GM23338 (cell line): ENCODE data around the gene KMT2E. TPM values are rescaled to one million over a fixed set of nuclear protein-coding genes. Genes with fewer than 3 reads are reported as not detected.

ENCODE experiments used
- ATAC-seq: fragments of 200-7000 bp; cut with Tn5 transposase; 3 replicates; pipeline ENCODE4 v1.9.1; 2020
- DNase-seq: peaks from one replicate; pipeline ENCODE4 v3.0.0-alpha.2; 2015; ENCODE audit warnings: low spot score
- H2AFZ ChIP-seq: fragments of 200-600 bp; sonication (generic); 2 replicates; pipeline ENCODE4 v1.8.0; 2016; ENCODE audit warnings: antibody characterized with exemption, mild to moderate bottlenecking, moderate library complexity
- H3F3A ChIP-seq: fragments of 200-600 bp; sonication (generic); replicated peaks from 2 replicates; pipeline ENCODE4 v1.8.0; 2017; ENCODE audit warnings: antibody characterized with exemption, mixed run types, low read depth
- H3K27ac ChIP-seq: fragments of 200-600 bp; sonication (generic); 2 replicates; pipeline ENCODE4 v1.6.1; 2016; ENCODE audit warnings: low read depth
- H3K27me3 ChIP-seq: fragments of 200-600 bp; sonication (generic); 2 replicates; pipeline ENCODE4 v1.8.0; 2016; ENCODE audit warnings: mild to moderate bottlenecking, mixed run types, moderate library complexity; ENCODE audit not compliant: insufficient read depth
- H3K36me3 ChIP-seq: fragments of 200-600 bp; sonication (generic); 2 replicates; pipeline ENCODE4 v1.8.0; 2016; ENCODE audit warnings: mild to moderate bottlenecking; ENCODE audit not compliant: insufficient read depth
- H3K4me1 ChIP-seq: fragments of 200-600 bp; sonication (generic); 2 replicates; pipeline ENCODE4 v1.8.0; 2016; ENCODE audit warnings: mild to moderate bottlenecking, moderate library complexity; ENCODE audit not compliant: insufficient read depth
- H3K4me2 ChIP-seq: fragments of 200-600 bp; sonication (generic); 2 replicates; pipeline ENCODE4 v1.7.1; 2017; ENCODE audit warnings: mixed run types
- H3K4me3 ChIP-seq: fragments of 200-600 bp; sonication (generic); 2 replicates; pipeline ENCODE4 v1.6.1; 2016; ENCODE audit warnings: mixed run types
- H3K79me2 ChIP-seq: fragments of 200-600 bp; sonication (generic); replicated peaks from 2 replicates; pipeline ENCODE4 v1.8.0; 2017; ENCODE audit warnings: mild to moderate bottlenecking; ENCODE audit not compliant: insufficient read depth
- H3K9me2 ChIP-seq: fragments of 200-600 bp; sonication (generic); 2 replicates; pipeline ENCODE4 v1.8.0; 2017; ENCODE audit not compliant: insufficient read depth
- H4K20me1 ChIP-seq: fragments of 200-600 bp; sonication (generic); replicated peaks from 2 replicates; pipeline ENCODE4 v1.8.0; 2017; ENCODE audit warnings: mild to moderate bottlenecking; ENCODE audit not compliant: insufficient read depth
- H3K27ac Mint-ChIP-seq: 2 replicates; pipeline ENCODE4 v1.8.0; 2020; ENCODE audit warnings: inconsistent platforms, mild to moderate bottlenecking, moderate library complexity, mixed read lengths
- H3K27me3 Mint-ChIP-seq: 3 replicates; pipeline ENCODE4 v1.8.0; 2022; ENCODE audit warnings: low read depth, mild to moderate bottlenecking, moderate library complexity, mixed read lengths, inconsistent platforms; ENCODE audit not compliant: insufficient read depth, poor library complexity
- H3K36me3 Mint-ChIP-seq: 3 replicates; pipeline ENCODE4 v1.8.0; 2021; ENCODE audit warnings: low read depth, mild to moderate bottlenecking, inconsistent platforms, moderate library complexity, mixed read lengths
- H3K4me1 Mint-ChIP-seq: 3 replicates; pipeline ENCODE4 v1.8.0; 2020; ENCODE audit warnings: mild to moderate bottlenecking, inconsistent platforms, mixed read lengths
- H3K4me3 Mint-ChIP-seq: 3 replicates; pipeline ENCODE4 v1.8.0; 2021; ENCODE audit warnings: moderate library complexity, mild to moderate bottlenecking, inconsistent platforms, mixed read lengths
- H3K9me3 Mint-ChIP-seq: 3 replicates; pipeline ENCODE4 v1.8.0; 2020; ENCODE audit warnings: moderate library complexity, mild to moderate bottlenecking, inconsistent platforms, mixed read lengths
- CREB1 ChIP-seq: fragments of 250-450 bp; sonication (Bioruptor Pico); IDR thresholded peaks from 2 replicates; pipeline ENCODE4 v1.5.0; 2020; ENCODE audit warnings: low read depth, mild to moderate bottlenecking, moderate library complexity
- CTCF ChIP-seq, 2 experiments: fragments of 200-600 bp in 1 of 2; sonication (generic) in 1 of 2; conservative IDR thresholded peaks; 2 replicates each; pipeline versions ENCODE4 v1.5.1 to v1.6.1; 2016 to 2017; ENCODE audit warnings: antibody characterized with exemption in 2 of 2, low read depth in 2 of 2, mild to moderate bottlenecking in 2 of 2, moderate library complexity in 1 of 2
- ETS1 ChIP-seq: IDR thresholded peaks from 2 replicates; pipeline ENCODE4 v1.6.1; 2016; ENCODE audit warnings: antibody characterized with exemption
- EZH2 ChIP-seq: fragments of 200-600 bp; sonication (generic); IDR thresholded peaks from one replicate; pipeline ENCODE4 v1.8.0; 2017; ENCODE audit warnings: antibody characterized with exemption, mild to moderate bottlenecking, low read depth; ENCODE audit not compliant: unreplicated experiment
- EZH2phosphoT487 ChIP-seq: fragments of 200-600 bp; sonication (generic); IDR thresholded peaks from one replicate; pipeline ENCODE4 v1.8.1; 2018; ENCODE audit warnings: antibody characterized with exemption; ENCODE audit not compliant: unreplicated experiment
- JUNB ChIP-seq: IDR thresholded peaks from one replicate; pipeline ENCODE4 v1.6.1; 2016; ENCODE audit warnings: antibody characterized with exemption; ENCODE audit not compliant: unreplicated experiment
- NANOG ChIP-seq: IDR thresholded peaks from 2 replicates; pipeline ENCODE4 v1.6.1; 2016; ENCODE audit warnings: antibody characterized with exemption, borderline replicate concordance
- POLR2AphosphoS5 ChIP-seq: IDR thresholded peaks from 2 replicates; pipeline ENCODE4 v1.6.1; 2016; ENCODE audit warnings: antibody characterized with exemption, low read depth
- STAT1 ChIP-seq: IDR thresholded peaks from one replicate; pipeline ENCODE4 v1.6.1; 2016; ENCODE audit warnings: antibody characterized with exemption; ENCODE audit not compliant: unreplicated experiment
- ZNF114 ChIP-seq: fragments of 250-450 bp; sonication (Bioruptor Pico); IDR thresholded peaks from 2 replicates; pipeline ENCODE4 v1.5.0; 2020; ENCODE audit warnings: mild to moderate bottlenecking, moderate library complexity
- ZNF331 ChIP-seq: fragments of 250-450 bp; sonication (Bioruptor Pico); IDR thresholded peaks from 2 replicates; pipeline ENCODE4 v1.5.0; 2020; ENCODE audit warnings: low read depth, mild to moderate bottlenecking, moderate library complexity
- polyA plus RNA-seq: library from polyadenylated mRNA; unstranded; fragments of >200 nt; fragmentation: Nextera tagmentation; extraction: Ambion mirVana; gene quantifications from 2 replicates; pipeline ENCODE4 v1.2.1, GENCODE V29; 2016
- total RNA-seq: library from RNA; depleted of rRNA; stranded (reverse); fragments of >200 nt; shearing (Covaris generic); gene quantifications from 2 replicates; pipeline ENCODE4 v1.2.3, GENCODE V29; 2014
- TF ChIP-seq, protein P1 (sequence below): fragments of 250-450 bp; sonication (Bioruptor Pico); IDR thresholded peaks from 2 replicates; pipeline ENCODE4 v1.5.0; 2020; ENCODE audit warnings: mild to moderate bottlenecking, moderate library complexity
- TF ChIP-seq, protein P2 (sequence below): IDR thresholded peaks from one replicate; pipeline ENCODE4 v1.6.1; 2018; ENCODE audit warnings: antibody characterized with exemption; ENCODE audit not compliant: unreplicated experiment

KMT2E gene
- total and polyA plus RNA-seq, 2 experiments from 2014 or later = 50.2 to 70.9 TPM

DNA sequence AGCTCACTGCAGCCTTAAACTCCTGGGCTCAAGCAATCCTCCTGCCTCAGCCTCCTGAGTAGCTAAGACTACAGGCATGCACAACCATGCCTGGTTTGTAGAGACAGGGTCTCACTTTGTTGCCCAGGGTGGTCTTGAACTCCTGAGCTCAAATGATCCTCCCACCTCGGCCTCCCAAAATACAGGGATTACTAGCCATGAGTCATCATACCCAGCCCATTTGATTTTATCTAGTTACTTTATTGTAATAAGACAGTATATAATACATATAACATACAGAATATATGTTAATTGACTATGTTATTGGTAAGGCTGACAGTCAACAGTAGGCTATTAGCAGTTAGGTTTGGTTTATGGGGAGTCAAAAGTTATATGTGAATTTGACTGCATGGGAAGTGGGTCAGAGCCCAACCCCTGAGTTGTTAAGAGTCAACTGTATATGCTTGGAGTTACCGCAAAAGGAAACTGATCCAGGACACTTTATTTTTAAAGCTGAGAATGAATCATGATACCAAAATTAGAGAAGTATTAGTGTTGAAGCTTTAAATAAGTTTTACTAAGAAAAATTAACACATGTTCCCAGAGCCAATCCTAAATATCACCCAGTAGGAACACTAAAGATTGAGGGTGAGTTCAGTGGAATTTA lies 20.7 kb upstream of the KMT2E start:
- ATAC-seq (no peak), DNase-seq (no peak)
- H3K4me3 Mint-ChIP-seq = no peak overlapping the region
- Histone ChIP-seq H3K36me3 (no peaks in the 10 kb centered on the region), H3K27me3 (no peaks in the 10 kb centered on the region), H3K27ac (no peak overlapping the region), H3K9me2 (no peaks in the 10 kb centered on the region), H3K79me2 (no peaks in the 10 kb centered on the region; the same call in 1 of the 2 replicates), H4K20me1 (peaks cover 59% of the 10 kb centered on the region), H3K4me3 (no peak overlapping the region), H3F3A (no peaks in the 10 kb centered on the region), H3K4me2 (no peak overlapping the region), H2AFZ (no peak overlapping the region), H3K4me1 (peaks cover 10% of the 10 kb centered on the region)
- no peaks in the 10 kb centered on the region for H3K9me3 Mint-ChIP-seq
- TF ChIP-seq ZNF114 (no peak), CTCF (conservative IDR thresholded peaks at IDR 0.05; ENCODE audit: low read depth in 2 of 2) (no peak), ZNF331 (CRISPR knock-in tag) (no peak), EZH2phosphoT487 (no peak), POLR2AphosphoS5 (no peak), STAT1 (no peak), JUNB (no peak), ETS1 (no peak), NANOG (no peak), EZH2 (no peak), CREB1 (CRISPR knock-in tag) (no peak)
- TF ChIP-seq, protein P1, sequence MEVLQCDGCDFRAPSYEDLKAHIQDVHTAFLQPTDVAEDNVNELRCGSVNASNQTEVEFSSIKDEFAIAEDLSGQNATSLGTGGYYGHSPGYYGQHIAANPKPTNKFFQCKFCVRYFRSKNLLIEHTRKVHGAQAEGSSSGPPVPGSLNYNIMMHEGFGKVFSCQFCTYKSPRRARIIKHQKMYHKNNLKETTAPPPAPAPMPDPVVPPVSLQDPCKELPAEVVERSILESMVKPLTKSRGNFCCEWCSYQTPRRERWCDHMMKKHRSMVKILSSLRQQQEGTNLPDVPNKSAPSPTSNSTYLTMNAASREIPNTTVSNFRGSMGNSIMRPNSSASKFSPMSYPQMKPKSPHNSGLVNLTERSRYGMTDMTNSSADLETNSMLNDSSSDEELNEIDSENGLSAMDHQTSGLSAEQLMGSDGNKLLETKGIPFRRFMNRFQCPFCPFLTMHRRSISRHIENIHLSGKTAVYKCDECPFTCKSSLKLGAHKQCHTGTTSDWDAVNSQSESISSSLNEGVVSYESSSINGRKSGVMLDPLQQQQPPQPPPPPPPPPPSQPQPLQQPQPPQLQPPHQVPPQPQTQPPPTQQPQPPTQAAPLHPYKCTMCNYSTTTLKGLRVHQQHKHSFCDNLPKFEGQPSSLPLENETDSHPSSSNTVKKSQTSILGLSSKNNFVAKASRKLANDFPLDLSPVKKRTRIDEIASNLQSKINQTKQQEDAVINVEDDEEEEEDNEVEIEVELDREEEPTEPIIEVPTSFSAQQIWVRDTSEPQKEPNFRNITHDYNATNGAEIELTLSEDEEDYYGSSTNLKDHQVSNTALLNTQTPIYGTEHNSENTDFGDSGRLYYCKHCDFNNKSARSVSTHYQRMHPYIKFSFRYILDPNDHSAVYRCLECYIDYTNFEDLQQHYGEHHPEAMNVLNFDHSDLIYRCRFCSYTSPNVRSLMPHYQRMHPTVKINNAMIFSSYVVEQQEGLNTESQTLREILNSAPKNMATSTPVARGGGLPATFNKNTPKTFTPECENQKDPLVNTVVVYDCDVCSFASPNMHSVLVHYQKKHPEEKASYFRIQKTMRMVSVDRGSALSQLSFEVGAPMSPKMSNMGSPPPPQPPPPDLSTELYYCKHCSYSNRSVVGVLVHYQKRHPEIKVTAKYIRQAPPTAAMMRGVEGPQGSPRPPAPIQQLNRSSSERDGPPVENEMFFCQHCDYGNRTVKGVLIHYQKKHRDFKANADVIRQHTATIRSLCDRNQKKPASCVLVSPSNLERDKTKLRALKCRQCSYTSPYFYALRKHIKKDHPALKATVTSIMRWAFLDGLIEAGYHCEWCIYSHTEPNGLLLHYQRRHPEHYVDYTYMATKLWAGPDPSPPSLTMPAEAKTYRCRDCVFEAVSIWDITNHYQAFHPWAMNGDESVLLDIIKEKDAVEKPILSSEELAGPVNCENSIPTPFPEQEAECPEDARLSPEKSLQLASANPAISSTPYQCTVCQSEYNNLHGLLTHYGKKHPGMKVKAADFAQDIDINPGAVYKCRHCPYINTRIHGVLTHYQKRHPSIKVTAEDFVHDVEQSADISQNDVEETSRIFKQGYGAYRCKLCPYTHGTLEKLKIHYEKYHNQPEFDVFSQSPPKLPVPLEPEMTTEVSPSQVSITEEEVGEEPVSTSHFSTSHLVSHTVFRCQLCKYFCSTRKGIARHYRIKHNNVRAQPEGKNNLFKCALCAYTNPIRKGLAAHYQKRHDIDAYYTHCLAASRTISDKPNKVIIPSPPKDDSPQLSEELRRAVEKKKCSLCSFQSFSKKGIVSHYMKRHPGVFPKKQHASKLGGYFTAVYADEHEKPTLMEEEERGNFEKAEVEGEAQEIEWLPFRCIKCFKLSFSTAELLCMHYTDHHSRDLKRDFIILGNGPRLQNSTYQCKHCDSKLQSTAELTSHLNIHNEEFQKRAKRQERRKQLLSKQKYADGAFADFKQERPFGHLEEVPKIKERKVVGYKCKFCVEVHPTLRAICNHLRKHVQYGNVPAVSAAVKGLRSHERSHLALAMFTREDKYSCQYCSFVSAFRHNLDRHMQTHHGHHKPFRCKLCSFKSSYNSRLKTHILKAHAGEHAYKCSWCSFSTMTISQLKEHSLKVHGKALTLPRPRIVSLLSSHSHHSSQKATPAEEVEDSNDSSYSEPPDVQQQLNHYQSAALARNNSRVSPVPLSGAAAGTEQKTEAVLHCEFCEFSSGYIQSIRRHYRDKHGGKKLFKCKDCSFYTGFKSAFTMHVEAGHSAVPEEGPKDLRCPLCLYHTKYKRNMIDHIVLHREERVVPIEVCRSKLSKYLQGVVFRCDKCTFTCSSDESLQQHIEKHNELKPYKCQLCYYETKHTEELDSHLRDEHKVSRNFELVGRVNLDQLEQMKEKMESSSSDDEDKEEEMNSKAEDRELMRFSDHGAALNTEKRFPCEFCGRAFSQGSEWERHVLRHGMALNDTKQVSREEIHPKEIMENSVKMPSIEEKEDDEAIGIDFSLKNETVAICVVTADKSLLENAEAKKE (CRISPR knock-in tag) = no peak
- TF ChIP-seq, protein P2, sequence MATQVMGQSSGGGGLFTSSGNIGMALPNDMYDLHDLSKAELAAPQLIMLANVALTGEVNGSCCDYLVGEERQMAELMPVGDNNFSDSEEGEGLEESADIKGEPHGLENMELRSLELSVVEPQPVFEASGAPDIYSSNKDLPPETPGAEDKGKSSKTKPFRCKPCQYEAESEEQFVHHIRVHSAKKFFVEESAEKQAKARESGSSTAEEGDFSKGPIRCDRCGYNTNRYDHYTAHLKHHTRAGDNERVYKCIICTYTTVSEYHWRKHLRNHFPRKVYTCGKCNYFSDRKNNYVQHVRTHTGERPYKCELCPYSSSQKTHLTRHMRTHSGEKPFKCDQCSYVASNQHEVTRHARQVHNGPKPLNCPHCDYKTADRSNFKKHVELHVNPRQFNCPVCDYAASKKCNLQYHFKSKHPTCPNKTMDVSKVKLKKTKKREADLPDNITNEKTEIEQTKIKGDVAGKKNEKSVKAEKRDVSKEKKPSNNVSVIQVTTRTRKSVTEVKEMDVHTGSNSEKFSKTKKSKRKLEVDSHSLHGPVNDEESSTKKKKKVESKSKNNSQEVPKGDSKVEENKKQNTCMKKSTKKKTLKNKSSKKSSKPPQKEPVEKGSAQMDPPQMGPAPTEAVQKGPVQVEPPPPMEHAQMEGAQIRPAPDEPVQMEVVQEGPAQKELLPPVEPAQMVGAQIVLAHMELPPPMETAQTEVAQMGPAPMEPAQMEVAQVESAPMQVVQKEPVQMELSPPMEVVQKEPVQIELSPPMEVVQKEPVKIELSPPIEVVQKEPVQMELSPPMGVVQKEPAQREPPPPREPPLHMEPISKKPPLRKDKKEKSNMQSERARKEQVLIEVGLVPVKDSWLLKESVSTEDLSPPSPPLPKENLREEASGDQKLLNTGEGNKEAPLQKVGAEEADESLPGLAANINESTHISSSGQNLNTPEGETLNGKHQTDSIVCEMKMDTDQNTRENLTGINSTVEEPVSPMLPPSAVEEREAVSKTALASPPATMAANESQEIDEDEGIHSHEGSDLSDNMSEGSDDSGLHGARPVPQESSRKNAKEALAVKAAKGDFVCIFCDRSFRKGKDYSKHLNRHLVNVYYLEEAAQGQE = no peak
- H3K36me3 Mint-ChIP-seq = peaks cover 18% of the 10 kb centered on the region; the same call in 2 of the 3 replicates
- no peaks in the 10 kb centered on the region for H3K27me3 Mint-ChIP-seq
- H3K4me1 Mint-ChIP-seq = peaks cover 16% of the 10 kb centered on the region; the same call in 2 of the 3 replicates
- H3K27ac Mint-ChIP-seq = no peak overlapping the region
